Fibroblast of the aortic adventitia (primary cell): ENCODE results near the gene ATP7B. TPM values are rescaled to one million over a fixed set of nuclear protein-coding genes. Genes with fewer than 3 reads are reported as not detected.
"Not testable (repeated sequence)": the region's sequence is repeated elsewhere in the genome, so short reads cannot be mapped to it uniquely, and the experiment has no call there.

Experiments
- DNase-seq: peaks from one replicate; pipeline ENCODE4 v3.0.0-alpha.2; 2010; ENCODE audit warnings: low read depth
- H3K4me3 ChIP-seq: 2 replicates; pipeline ENCODE4 v1.5.1; 2011; ENCODE audit warnings: low read depth, mild to moderate bottlenecking, control low read depth, low read length, moderate library complexity
- CTCF ChIP-seq: IDR thresholded peaks from 2 replicates; pipeline ENCODE4 v1.5.1; 2011; ENCODE audit warnings: mild to moderate bottlenecking, low read length, control low read depth, inconsistent platforms; ENCODE audit not compliant: insufficient read depth
- total RNA-seq: library from RNA; depleted of rRNA; stranded (reverse); fragments of >200 nt; gene quantifications from 2 replicates; pipeline ENCODE4 v1.2.3, GENCODE V29; 2012; ENCODE audit warnings: low replicate concordance

ATP7B gene
- total RNA-seq, 1 donor: 1.5 TPM

- no peak for TF ChIP-seq CTCF
- no peak for DNase-seq
- no peak overlapping the region for H3K4me3 ChIP-seq
Observed at GRCh38 chr13:51912091-51912490, 99.2 kb downstream of the ATP7B start.

GRCh38 chr13:51910508-51910907 lies 100.7 kb downstream of the ATP7B start:
- no peak for TF ChIP-seq CTCF
- no peak overlapping the region for H3K4me3 ChIP-seq
- no peak for DNase-seq

- not testable (repeated sequence) for DNase-seq, H3K4me3 ChIP-seq
Observed at GRCh38 chr13:51909265-51909664, 102.0 kb downstream of the ATP7B start.

- no peak for TF ChIP-seq CTCF
- H3K4me3 ChIP-seq: no peak overlapping the region
- DNase-seq: no peak
Observed at GRCh38 chr13:51907040-51907732, 104.1 kb downstream of the ATP7B start.

- no peak overlapping the region for H3K4me3 ChIP-seq
- TF ChIP-seq CTCF: no peak
- no peak for DNase-seq
Observed at GRCh38 chr13:51906581-51906980, 104.7 kb downstream of the ATP7B start.

- H3K4me3 ChIP-seq: no peak overlapping the region
- no peak for DNase-seq
- no peak for TF ChIP-seq CTCF
Observed at GRCh38 chr13:51905787-51906186, 105.5 kb downstream of the ATP7B start.

- H3K4me3 ChIP-seq: no peak overlapping the region
- no peak for DNase-seq
- no peak for TF ChIP-seq CTCF
Observed at GRCh38 chr13:51902776-51903175, 108.5 kb downstream of the ATP7B start.
